ENCODE measurements around the gene ASTN2. TPM values are rescaled to one million over a fixed set of nuclear protein-coding genes. Genes with fewer than 3 reads are reported as not detected.

Gene ASTN2
- polyA plus RNA-seq, 2 of the 4 experiments (the other 2 are of a cell fraction): 5.8 to 11.6 TPM

GRCh38 chr9:116499434-116499833 lies 915.4 kb downstream of the ASTN2 start:
- ATAC-seq: peak; percentile 11 to 14; a peak in 2 of 6 replicates
- DNase-seq (ENCODE audit: low read depth in 1 of 2, low spot score in 1 of 2): no peak
- FAIRE-seq: no peak
- POLR2A ChIA-PET: no interaction called here
- Histone ChIP-seq H3K27ac (peak overlapping the region; percentile 74 to 85), H3K4me1 (peaks cover 58% of the 10 kb centered on the region), H3K4me3 (no peak overlapping the region), H3K4me2 (peak overlapping the region; percentile 58), H3K9me3 (no peaks in the 10 kb centered on the region)
- TF ChIP-seq SMC3 (IDR thresholded peaks at IDR 0.05) (no peak), SREBF2 (IDR thresholded peaks at IDR 0.05) (no peak), TP53 (CRISPR knock-in tag; IDR thresholded peaks at IDR 0.05) (no peak), NFE2L2 (conservative IDR thresholded peaks at IDR 0.05; ENCODE audit: low read length) (no peak), HDAC2 (IDR thresholded peaks at IDR 0.05) (no peak), HOXA7 (CRISPR knock-in tag; IDR thresholded peaks at IDR 0.05) (no peak), RFX5 (IDR thresholded peaks at IDR 0.05) (no peak), RNF2 (IDR thresholded peaks at IDR 0.05; ENCODE audit: borderline replicate concordance, low read depth) (no peak)
- TF ChIP-seq, protein P1, sequence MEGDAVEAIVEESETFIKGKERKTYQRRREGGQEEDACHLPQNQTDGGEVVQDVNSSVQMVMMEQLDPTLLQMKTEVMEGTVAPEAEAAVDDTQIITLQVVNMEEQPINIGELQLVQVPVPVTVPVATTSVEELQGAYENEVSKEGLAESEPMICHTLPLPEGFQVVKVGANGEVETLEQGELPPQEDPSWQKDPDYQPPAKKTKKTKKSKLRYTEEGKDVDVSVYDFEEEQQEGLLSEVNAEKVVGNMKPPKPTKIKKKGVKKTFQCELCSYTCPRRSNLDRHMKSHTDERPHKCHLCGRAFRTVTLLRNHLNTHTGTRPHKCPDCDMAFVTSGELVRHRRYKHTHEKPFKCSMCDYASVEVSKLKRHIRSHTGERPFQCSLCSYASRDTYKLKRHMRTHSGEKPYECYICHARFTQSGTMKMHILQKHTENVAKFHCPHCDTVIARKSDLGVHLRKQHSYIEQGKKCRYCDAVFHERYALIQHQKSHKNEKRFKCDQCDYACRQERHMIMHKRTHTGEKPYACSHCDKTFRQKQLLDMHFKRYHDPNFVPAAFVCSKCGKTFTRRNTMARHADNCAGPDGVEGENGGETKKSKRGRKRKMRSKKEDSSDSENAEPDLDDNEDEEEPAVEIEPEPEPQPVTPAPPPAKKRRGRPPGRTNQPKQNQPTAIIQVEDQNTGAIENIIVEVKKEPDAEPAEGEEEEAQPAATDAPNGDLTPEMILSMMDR (IDR thresholded peaks at IDR 0.05): no peak
- TF ChIP-seq, protein P2, sequence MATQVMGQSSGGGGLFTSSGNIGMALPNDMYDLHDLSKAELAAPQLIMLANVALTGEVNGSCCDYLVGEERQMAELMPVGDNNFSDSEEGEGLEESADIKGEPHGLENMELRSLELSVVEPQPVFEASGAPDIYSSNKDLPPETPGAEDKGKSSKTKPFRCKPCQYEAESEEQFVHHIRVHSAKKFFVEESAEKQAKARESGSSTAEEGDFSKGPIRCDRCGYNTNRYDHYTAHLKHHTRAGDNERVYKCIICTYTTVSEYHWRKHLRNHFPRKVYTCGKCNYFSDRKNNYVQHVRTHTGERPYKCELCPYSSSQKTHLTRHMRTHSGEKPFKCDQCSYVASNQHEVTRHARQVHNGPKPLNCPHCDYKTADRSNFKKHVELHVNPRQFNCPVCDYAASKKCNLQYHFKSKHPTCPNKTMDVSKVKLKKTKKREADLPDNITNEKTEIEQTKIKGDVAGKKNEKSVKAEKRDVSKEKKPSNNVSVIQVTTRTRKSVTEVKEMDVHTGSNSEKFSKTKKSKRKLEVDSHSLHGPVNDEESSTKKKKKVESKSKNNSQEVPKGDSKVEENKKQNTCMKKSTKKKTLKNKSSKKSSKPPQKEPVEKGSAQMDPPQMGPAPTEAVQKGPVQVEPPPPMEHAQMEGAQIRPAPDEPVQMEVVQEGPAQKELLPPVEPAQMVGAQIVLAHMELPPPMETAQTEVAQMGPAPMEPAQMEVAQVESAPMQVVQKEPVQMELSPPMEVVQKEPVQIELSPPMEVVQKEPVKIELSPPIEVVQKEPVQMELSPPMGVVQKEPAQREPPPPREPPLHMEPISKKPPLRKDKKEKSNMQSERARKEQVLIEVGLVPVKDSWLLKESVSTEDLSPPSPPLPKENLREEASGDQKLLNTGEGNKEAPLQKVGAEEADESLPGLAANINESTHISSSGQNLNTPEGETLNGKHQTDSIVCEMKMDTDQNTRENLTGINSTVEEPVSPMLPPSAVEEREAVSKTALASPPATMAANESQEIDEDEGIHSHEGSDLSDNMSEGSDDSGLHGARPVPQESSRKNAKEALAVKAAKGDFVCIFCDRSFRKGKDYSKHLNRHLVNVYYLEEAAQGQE (IDR thresholded peaks at IDR 0.05): no peak
- CTCF ChIA-PET: interaction anchor here (1.3 to 1.8 kb wide), 2 partner anchors 12 to 72 kb away, joined by 4 to 6 read pairs; no protein-coding TSS in a partner anchor

GRCh38 chr9:116497095-116497890 lies 917.6 kb downstream of the ASTN2 start:
- FAIRE-seq (no peak), ATAC-seq (no peak), DNase-seq (ENCODE audit: low read depth in 1 of 2, low spot score in 1 of 2) (no peak)
- TF ChIP-seq SREBF2 (IDR thresholded peaks at IDR 0.05) (no peak), ELK1 (IDR thresholded peaks at IDR 0.05; ENCODE audit: low read depth, low read length) (no peak), MYC (IDR thresholded peaks at IDR 0.05; ENCODE audit: borderline replicate concordance, low read length) (no peak), RFX5 (IDR thresholded peaks at IDR 0.05) (no peak), HES2 (IDR thresholded peaks at IDR 0.05) (no peak), KDM5A (IDR thresholded peaks at IDR 0.05) (no peak), HMGXB4 (CRISPR knock-in tag; IDR thresholded peaks at IDR 0.05; ENCODE audit: borderline replicate concordance) (no peak), POLR2AphosphoS2 (conservative IDR thresholded peaks at IDR 0.05; ENCODE audit: low read length) (no peak), FOSL2 (IDR thresholded peaks at IDR 0.05) (no peak), FOSL2 (CRISPR knock-in tag; IDR thresholded peaks at IDR 0.05) (no peak), E2F6 (IDR thresholded peaks at IDR 0.05; ENCODE audit: borderline replicate concordance, low read depth) (no peak), HOXB13 (CRISPR knock-in tag; IDR thresholded peaks at IDR 0.05; ENCODE audit: low read depth) (no peak), CEBPB (IDR thresholded peaks at IDR 0.05) (no peak)
- ChIA-PET POLR2A (no interaction called here), CTCF (interaction anchor here (0.6 to 1.7 kb wide), 2 partner anchors 8 to 20 kb away, joined by 3 to 6 read pairs; no protein-coding TSS in a partner anchor)
- Histone ChIP-seq H3K9me3 (no peaks in the 10 kb centered on the region), H3K4me3 (no peak overlapping the region), H3K4me1 (peaks cover 56% of the 10 kb centered on the region), H3K4me2 (no peak overlapping the region), H3K27ac (peak overlapping the region; percentile 74 to 85)
- WGBS (ENCODE audit: missing lambda C conversion rate): 93% methylated on average over 6 of the region's 6 CpGs
